K562 (cell line): ENCODE results near the gene AMIGO3. TPM values are rescaled to one million over a fixed set of nuclear protein-coding genes. Genes with fewer than 3 reads are reported as not detected.

Experiments used
- ATAC-seq: fragments of 200-7000 bp; cut with Tn5 transposase; 3 replicates; pipeline ENCODE4 v1.9.1; 2020; ENCODE audit warnings: moderate library complexity
- BruUV-seq: library from RNA; stranded (reverse); fragments of 400-500 nt; replicated peaks from 2 replicates; lab custom pipeline; 2021; lab: Mats Ljungman, UMichigan
- CTCF ChIA-PET: fragments of 300-600 bp; formaldehyde crosslinking; extraction: SDS; loops from one replicate; lab custom pipeline; 2021; ENCODE audit warnings: low intra/inter-chr PET ratio; lab: Yijun Ruan, JAX
- POLR2A ChIA-PET: fragments of 300-600, 350-650 bp; sonication (Branson Sonifier 250); formaldehyde crosslinking; extraction: SDS; loops from one replicate; lab custom pipeline; 2021; ENCODE audit warnings: antibody characterized with exemption, inconsistent platforms; lab: Yijun Ruan, JAX
- DNase-seq, 4 experiments: peaks; one replicate each; pipeline versions ENCODE4 v3.0.0 to v3.0.0-alpha.2; 2011 to 2018; ENCODE audit warnings: low spot score in 3 of 4, mixed read lengths in 3 of 4; ENCODE audit errors: extremely low read depth in 1 of 4
- FAIRE-seq: peaks from 2 replicates; lab custom pipeline; 2011; peaks lifted over from hg19 to GRCh38; lab: Jason Lieb, UNC
- H2AFZ ChIP-seq: 2 replicates; pipeline ENCODE4 v1.6.0; 2011; ENCODE audit warnings: low read depth, low read length, control low read depth, inconsistent platforms
- H3K27ac ChIP-seq: fragments of 200-600 bp; 3 replicates; pipeline ENCODE4 v1.8.0; 2011; ENCODE audit warnings: low read depth, mild to moderate bottlenecking, control low read depth, inconsistent platforms, low read length, moderate library complexity, mixed read lengths; ENCODE audit errors: extremely low read depth
- H3K27me3 ChIP-seq, 2 experiments: fragments of 300-600 bp in 1 of 2; 2 replicates in 1 of 2; 3 replicates in 1 of 2; pipeline versions ENCODE4 v1.6.0 to v1.8.0; 2011; ENCODE audit warnings: inconsistent platforms in 2 of 2, low read length in 2 of 2, mild to moderate bottlenecking in 1 of 2, mixed read lengths in 1 of 2, moderate library complexity in 1 of 2; ENCODE audit not compliant: control insufficient read depth in 2 of 2, insufficient read depth in 2 of 2
- H3K36me3 ChIP-seq: fragments of 300-600 bp; 3 replicates; pipeline ENCODE4 v1.8.0; 2011; ENCODE audit warnings: mild to moderate bottlenecking, low read length, inconsistent platforms; ENCODE audit not compliant: control insufficient read depth, insufficient read depth
- H3K4me1 ChIP-seq, 2 experiments: fragments of 200-600 bp in 1 of 2; replicated peaks in 1 of 2; 2 replicates in 1 of 2; 3 replicates in 1 of 2; pipeline versions ENCODE4 v1.5.1 to v1.8.0; 2011; ENCODE audit warnings: inconsistent platforms in 2 of 2, low read length in 2 of 2, mild to moderate bottlenecking in 1 of 2, mixed read lengths in 1 of 2, moderate library complexity in 1 of 2; ENCODE audit not compliant: control insufficient read depth in 2 of 2, insufficient read depth in 2 of 2
- H3K4me2 ChIP-seq: 2 replicates; pipeline ENCODE4 v1.6.1; 2011; ENCODE audit warnings: low read length, control low read depth, inconsistent platforms, mixed read lengths; ENCODE audit not compliant: insufficient read depth
- H3K4me3 ChIP-seq: fragments of 200-600 bp; sonication (generic), shearing (Covaris generic); 2 replicates; pipeline ENCODE4 v1.5.1; 2016; ENCODE audit warnings: control low read depth, inconsistent platforms
- H3K79me2 ChIP-seq: fragments of 200-600 bp; 3 replicates; pipeline ENCODE4 v1.8.0; 2011; ENCODE audit warnings: low read length, inconsistent platforms; ENCODE audit not compliant: control insufficient read depth, insufficient read depth
- H3K9ac ChIP-seq, 2 experiments: 2 replicates each; pipeline versions ENCODE4 v1.6.0 to v1.6.1; 2011; ENCODE audit warnings: low read depth in 2 of 2, low read length in 2 of 2, control low read depth in 1 of 2, inconsistent platforms in 1 of 2, mild to moderate bottlenecking in 1 of 2, mixed read lengths in 1 of 2; ENCODE audit not compliant: insufficient read depth in 1 of 2
- H3K9me1 ChIP-seq: one replicate; pipeline ENCODE4 v1.6.0; 2011; ENCODE audit warnings: inconsistent platforms, mild to moderate bottlenecking, low read length, moderate library complexity; ENCODE audit not compliant: control insufficient read depth, insufficient read depth
- H3K9me3 ChIP-seq: replicated peaks from 2 replicates; pipeline ENCODE4 v1.5.1; 2011; ENCODE audit warnings: low read depth, low read length, inconsistent platforms; ENCODE audit not compliant: control insufficient read depth, insufficient read depth
- H4K20me1 ChIP-seq: replicated peaks from 2 replicates; pipeline ENCODE4 v1.6.1; 2011; ENCODE audit warnings: low read length, inconsistent platforms, mixed read lengths; ENCODE audit not compliant: control insufficient read depth, insufficient read depth
- ADNP ChIP-seq: fragments of 200-800 bp; sonication (Bioruptor generic); IDR thresholded peaks from 2 replicates; pipeline ENCODE4 v1.6.1; 2016; ENCODE audit warnings: missing genetic modification characterization, missing compliant biosample characterization
- DPF2 ChIP-seq: fragments of 450-650 bp; IDR thresholded peaks from 2 replicates; pipeline ENCODE4 v1.6.1; 2016
- ETS2 ChIP-seq: IDR thresholded peaks from 2 replicates; pipeline ENCODE4 v1.6.1; 2016; ENCODE audit warnings: borderline replicate concordance, missing genetic modification characterization, mild to moderate bottlenecking, moderate library complexity, missing compliant biosample characterization; ENCODE audit not compliant: poor library complexity, severe bottlenecking
- EWSR1 ChIP-seq: fragments of 450-650 bp; IDR thresholded peaks from 2 replicates; pipeline ENCODE4 v1.6.1; 2018; ENCODE audit warnings: borderline replicate concordance, mild to moderate bottlenecking, low read depth, moderate library complexity; ENCODE audit not compliant: partially characterized antibody
- TEAD4 ChIP-seq, 2 experiments: sonication (generic) in 1 of 2; formaldehyde crosslinking in 1 of 2; IDR thresholded peaks; 2 replicates each; pipeline versions ENCODE4 v1.6.1 to v1.8.0; 2012 to 2022; ENCODE audit warnings: borderline replicate concordance in 1 of 2, inconsistent platforms in 1 of 2, low read length in 1 of 2, mild to moderate bottlenecking in 1 of 2, missing genetic modification reagents in 1 of 2
- WGBS: fragments of 100-300 bp; shearing (Covaris generic); methylation state at CpG from one replicate; pipeline ENCODE4 v1.1.6; 2016; ENCODE audit warnings: low coverage, mixed read lengths; ENCODE audit not compliant: insufficient coverage; ENCODE audit errors: missing lambda C conversion rate; 5-methylcytosine and 5-hydroxymethylcytosine counted together
- in situ Hi-C: fragments of 300-500 bp; cut with MboI; formaldehyde crosslinking; loops from 4 replicates; pipeline ENCODE4 v1.15.0; 2018; ENCODE audit warnings: inconsistent platforms, mixed read lengths
- intact Hi-C: fragments of 100-400 bp; cut with micrococcal nuclease; formaldehyde crosslinking; loops from 2 replicates; pipeline ENCODE4 v1.14.2; 2022
- polyA plus RNA-seq, 8 experiments: library from polyadenylated mRNA; depleted of rRNA in 4 of 8; stranded (reverse) in 5 of 8; unstranded in 3 of 8; fragments of >200 nt; fragmentation: Nextera tagmentation in 2 of 8; fragmentation: Illumina TruSeq in 1 of 8; extraction: Ambion mirVana in 2 of 8; extraction: Trizol in 1 of 8; gene quantifications; 2 replicates each; pipeline versions ENCODE4 v1.2.1 to v1.2.3, GENCODE V29; 2011 to 2014; ENCODE audit warnings: inconsistent platforms in 1 of 8, missing spikeins in 1 of 8
- total RNA-seq, 7 experiments: library from RNA; depleted of rRNA in 6 of 7; stranded (reverse); fragments of >200 nt in 6 of 7; fragmentation: Illumina TruSeq in 2 of 7; extraction: Trizol in 2 of 7; gene quantifications; 2 replicates each; pipeline versions ENCODE4 v1.2.1 to v1.2.3, GENCODE V29; 2011 to 2021; ENCODE audit warnings: low replicate concordance in 1 of 7
- TF ChIP-seq, protein P1 (sequence below): fragments of 200-600 bp; sonication (generic); IDR thresholded peaks from one replicate; pipeline ENCODE4 v1.6.1; 2012; ENCODE audit warnings: mild to moderate bottlenecking, low read depth, low read length, inconsistent platforms
- TF ChIP-seq, protein P2 (sequence below): sonication (generic); formaldehyde crosslinking; IDR thresholded peaks from 2 replicates; pipeline ENCODE4 v1.5.0; 2020; ENCODE audit warnings: missing genetic modification reagents

Gene AMIGO3
- total and polyA plus RNA-seq, 9 of the 15 experiments (the other 6 are each of a cell fraction or from before 2014, with no cell fraction given) = 0.13 to 2.8 (median 0.44) TPM; not detected in 4

DNA sequence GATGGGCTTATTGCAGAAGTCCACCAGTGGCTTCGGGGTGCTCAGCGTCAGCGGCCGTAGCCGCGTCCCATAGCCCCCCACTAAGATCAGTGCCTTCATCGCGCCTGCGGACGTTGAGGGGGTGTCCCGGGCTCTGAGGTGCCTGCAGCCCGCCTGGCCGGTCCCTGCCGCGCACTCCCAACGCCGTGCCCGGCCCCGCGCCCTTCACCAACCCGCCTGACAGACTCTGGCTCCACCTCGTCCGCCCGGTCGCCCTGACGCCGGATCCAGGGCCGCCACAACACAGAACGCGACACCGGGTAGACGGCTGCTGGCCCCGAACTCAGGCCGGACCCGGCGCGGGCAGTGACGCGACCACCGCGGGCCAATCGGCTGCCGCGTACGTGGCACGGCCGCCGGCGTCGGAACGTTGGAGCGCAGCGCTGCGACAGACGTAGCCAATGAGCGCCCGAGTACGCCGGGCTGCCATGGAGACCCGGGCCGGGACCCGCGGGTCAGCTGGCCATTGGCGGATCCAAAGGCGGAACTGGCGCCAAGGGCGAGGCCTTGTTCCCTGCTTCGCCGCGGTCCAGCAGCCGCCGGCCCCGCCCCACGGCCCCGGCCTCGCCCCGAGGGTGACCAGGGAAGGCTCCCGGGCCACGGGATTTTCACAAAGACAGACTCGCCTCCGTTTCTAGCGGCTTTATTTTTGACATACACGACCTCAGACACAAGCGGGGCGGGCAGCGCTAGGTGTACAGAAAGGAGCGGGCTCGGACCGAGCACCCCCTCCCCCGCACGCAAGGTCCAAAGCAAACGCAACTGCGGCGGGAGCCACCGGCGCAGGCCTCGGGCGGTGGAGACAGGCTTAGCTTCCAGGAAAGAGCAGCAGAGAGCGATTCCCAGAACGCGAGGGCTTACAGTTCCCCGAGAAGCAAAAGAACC lies 4.4 kb upstream of the AMIGO3 start, which contains the start of gene GMPPB:
TSS of gene GMPPB (minus strand) at position 324 of the 924 bp plus-strand sequence. CDS start at position 99, 225 bp downstream.
- FAIRE-seq (peak; percentile 93), ATAC-seq (peak; percentile 95), DNase-seq (peak; percentile 95 to 96 (median 96))
- CTCF ChIA-PET = no interaction called here
- BruUV-seq = TSS peak; percentile 79
- H3K4me2 ChIP-seq = peak within 1 kb of the TSS; percentile 93
- peaks cover 12% of the 10 kb centered on the region for H3K79me2 ChIP-seq
- H3K27me3 ChIP-seq = no peaks in the 10 kb centered on the region
- peak within 1 kb of the TSS; percentile 86 for H2AFZ ChIP-seq
- in situ Hi-C loops = no loop called here
- no peaks in the 10 kb centered on the region for H3K9me1 ChIP-seq
- POLR2A ChIA-PET = interaction anchor here (0.6 to 1.4 kb wide), 8 partner anchors 8 to 537 kb away, joined by 3 to 6 read pairs (median 4); no protein-coding TSS in a partner anchor
- peaks cover 2 to 39% of the 10 kb centered on the region in 2 experiments; a peak in 4 of 5 replicates for H3K4me1 ChIP-seq
- H3K27ac ChIP-seq = peak within 1 kb of the TSS; percentile 91
- peak within 1 kb of the TSS; percentile 99 for H3K4me3 ChIP-seq
- H3K36me3 ChIP-seq = peaks cover 64% of the 10 kb centered on the region; the same call in 2 of the 3 replicates
- WGBS = 0% methylated on average over 49 of the region's 102 CpGs
- intact Hi-C loops = loop anchor here (5.0 kb wide), 1 partner anchor 113 kb away; no protein-coding TSS in a partner anchor
- peak within 1 kb of the TSS; percentile 95 to 100 for H3K9ac ChIP-seq
- H4K20me1 ChIP-seq = 0 out of 2 replicates have a peak, but pooled peaks cover 3% of the 10 kb centered on the region
- H3K9me3 ChIP-seq = no peaks in the 10 kb centered on the region
- TF ChIP-seq, protein P1, sequence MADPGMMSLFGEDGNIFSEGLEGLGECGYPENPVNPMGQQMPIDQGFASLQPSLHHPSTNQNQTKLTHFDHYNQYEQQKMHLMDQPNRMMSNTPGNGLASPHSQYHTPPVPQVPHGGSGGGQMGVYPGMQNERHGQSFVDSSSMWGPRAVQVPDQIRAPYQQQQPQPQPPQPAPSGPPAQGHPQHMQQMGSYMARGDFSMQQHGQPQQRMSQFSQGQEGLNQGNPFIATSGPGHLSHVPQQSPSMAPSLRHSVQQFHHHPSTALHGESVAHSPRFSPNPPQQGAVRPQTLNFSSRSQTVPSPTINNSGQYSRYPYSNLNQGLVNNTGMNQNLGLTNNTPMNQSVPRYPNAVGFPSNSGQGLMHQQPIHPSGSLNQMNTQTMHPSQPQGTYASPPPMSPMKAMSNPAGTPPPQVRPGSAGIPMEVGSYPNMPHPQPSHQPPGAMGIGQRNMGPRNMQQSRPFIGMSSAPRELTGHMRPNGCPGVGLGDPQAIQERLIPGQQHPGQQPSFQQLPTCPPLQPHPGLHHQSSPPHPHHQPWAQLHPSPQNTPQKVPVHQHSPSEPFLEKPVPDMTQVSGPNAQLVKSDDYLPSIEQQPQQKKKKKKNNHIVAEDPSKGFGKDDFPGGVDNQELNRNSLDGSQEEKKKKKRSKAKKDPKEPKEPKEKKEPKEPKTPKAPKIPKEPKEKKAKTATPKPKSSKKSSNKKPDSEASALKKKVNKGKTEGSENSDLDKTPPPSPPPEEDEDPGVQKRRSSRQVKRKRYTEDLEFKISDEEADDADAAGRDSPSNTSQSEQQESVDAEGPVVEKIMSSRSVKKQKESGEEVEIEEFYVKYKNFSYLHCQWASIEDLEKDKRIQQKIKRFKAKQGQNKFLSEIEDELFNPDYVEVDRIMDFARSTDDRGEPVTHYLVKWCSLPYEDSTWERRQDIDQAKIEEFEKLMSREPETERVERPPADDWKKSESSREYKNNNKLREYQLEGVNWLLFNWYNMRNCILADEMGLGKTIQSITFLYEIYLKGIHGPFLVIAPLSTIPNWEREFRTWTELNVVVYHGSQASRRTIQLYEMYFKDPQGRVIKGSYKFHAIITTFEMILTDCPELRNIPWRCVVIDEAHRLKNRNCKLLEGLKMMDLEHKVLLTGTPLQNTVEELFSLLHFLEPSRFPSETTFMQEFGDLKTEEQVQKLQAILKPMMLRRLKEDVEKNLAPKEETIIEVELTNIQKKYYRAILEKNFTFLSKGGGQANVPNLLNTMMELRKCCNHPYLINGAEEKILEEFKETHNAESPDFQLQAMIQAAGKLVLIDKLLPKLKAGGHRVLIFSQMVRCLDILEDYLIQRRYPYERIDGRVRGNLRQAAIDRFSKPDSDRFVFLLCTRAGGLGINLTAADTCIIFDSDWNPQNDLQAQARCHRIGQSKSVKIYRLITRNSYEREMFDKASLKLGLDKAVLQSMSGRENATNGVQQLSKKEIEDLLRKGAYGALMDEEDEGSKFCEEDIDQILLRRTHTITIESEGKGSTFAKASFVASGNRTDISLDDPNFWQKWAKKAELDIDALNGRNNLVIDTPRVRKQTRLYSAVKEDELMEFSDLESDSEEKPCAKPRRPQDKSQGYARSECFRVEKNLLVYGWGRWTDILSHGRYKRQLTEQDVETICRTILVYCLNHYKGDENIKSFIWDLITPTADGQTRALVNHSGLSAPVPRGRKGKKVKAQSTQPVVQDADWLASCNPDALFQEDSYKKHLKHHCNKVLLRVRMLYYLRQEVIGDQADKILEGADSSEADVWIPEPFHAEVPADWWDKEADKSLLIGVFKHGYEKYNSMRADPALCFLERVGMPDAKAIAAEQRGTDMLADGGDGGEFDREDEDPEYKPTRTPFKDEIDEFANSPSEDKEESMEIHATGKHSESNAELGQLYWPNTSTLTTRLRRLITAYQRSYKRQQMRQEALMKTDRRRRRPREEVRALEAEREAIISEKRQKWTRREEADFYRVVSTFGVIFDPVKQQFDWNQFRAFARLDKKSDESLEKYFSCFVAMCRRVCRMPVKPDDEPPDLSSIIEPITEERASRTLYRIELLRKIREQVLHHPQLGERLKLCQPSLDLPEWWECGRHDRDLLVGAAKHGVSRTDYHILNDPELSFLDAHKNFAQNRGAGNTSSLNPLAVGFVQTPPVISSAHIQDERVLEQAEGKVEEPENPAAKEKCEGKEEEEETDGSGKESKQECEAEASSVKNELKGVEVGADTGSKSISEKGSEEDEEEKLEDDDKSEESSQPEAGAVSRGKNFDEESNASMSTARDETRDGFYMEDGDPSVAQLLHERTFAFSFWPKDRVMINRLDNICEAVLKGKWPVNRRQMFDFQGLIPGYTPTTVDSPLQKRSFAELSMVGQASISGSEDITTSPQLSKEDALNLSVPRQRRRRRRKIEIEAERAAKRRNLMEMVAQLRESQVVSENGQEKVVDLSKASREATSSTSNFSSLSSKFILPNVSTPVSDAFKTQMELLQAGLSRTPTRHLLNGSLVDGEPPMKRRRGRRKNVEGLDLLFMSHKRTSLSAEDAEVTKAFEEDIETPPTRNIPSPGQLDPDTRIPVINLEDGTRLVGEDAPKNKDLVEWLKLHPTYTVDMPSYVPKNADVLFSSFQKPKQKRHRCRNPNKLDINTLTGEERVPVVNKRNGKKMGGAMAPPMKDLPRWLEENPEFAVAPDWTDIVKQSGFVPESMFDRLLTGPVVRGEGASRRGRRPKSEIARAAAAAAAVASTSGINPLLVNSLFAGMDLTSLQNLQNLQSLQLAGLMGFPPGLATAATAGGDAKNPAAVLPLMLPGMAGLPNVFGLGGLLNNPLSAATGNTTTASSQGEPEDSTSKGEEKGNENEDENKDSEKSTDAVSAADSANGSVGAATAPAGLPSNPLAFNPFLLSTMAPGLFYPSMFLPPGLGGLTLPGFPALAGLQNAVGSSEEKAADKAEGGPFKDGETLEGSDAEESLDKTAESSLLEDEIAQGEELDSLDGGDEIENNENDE = no peak
- TF ChIP-seq EWSR1 (no peak), ADNP (no peak), ETS2 (no peak), DPF2 (no peak), TEAD4 (IDR thresholded peaks at IDR 0.05; ENCODE audit: low read length) (no peak), TEAD4 (CRISPR knock-in tag; IDR thresholded peaks at IDR 0.05; ENCODE audit: borderline replicate concordance) (no peak)
- TF ChIP-seq, protein P2, sequence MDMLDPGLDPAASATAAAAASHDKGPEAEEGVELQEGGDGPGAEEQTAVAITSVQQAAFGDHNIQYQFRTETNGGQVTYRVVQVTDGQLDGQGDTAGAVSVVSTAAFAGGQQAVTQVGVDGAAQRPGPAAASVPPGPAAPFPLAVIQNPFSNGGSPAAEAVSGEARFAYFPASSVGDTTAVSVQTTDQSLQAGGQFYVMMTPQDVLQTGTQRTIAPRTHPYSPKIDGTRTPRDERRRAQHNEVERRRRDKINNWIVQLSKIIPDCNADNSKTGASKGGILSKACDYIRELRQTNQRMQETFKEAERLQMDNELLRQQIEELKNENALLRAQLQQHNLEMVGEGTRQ (CRISPR knock-in tag) = peak; percentile 7; the same call in 1 of the 2 replicates
